Thyroid gland (tissue), 4 donors: ENCODE results near the gene OGFRL1. TPM values are rescaled to one million over a fixed set of nuclear protein-coding genes. Genes with fewer than 3 reads are reported as not detected.
"Not testable (repeated sequence)": the region's sequence is repeated elsewhere in the genome, so short reads cannot be mapped to it uniquely, and the experiment has no call there.

Experiments used
- DNase-seq, 2 donors: peaks; one replicate each; pipeline ENCODE4 v3.0.0-alpha.2; 2019
- H3K27ac ChIP-seq, 3 donors: fragments of 200-600 bp; sonication (generic); 1 replicate in 2 of 3; 2 replicates in 1 of 3; pipeline ENCODE4 v1.5.1; 2016 to 2019; ENCODE audit warnings: mild to moderate bottlenecking in 1 of 3, moderate library complexity in 1 of 3
- H3K27me3 ChIP-seq: fragments of 200-600 bp; sonication (generic); one replicate; pipeline ENCODE4 v1.5.1; 2019
- H3K36me3 ChIP-seq, 2 donors: fragments of 200-600 bp; sonication (generic); one replicate each; pipeline ENCODE4 v1.5.1; 2016 to 2019
- H3K4me1 ChIP-seq, 2 donors: fragments of 200-600 bp; sonication (generic); one replicate each; pipeline ENCODE4 v1.5.1; 2017 to 2019
- H3K4me3 ChIP-seq, 3 donors: fragments of 200-600 bp; sonication (generic); replicated peaks in 1 of 3; 1 replicate in 2 of 3; 2 replicates in 1 of 3; pipeline ENCODE4 v1.5.1; 2016; ENCODE audit warnings: mild to moderate bottlenecking in 1 of 3
- H3K9me3 ChIP-seq: fragments of 200-600 bp; sonication (generic); one replicate; pipeline ENCODE4 v1.5.1; 2017
- CTCF ChIP-seq, 6 experiments: fragments of 200-600 bp in 3 of 6; fragments of 450-650 bp in 3 of 6; sonication (generic) in 3 of 6; IDR thresholded peaks; one replicate each; pipeline ENCODE4 v1.5.1; 2016 to 2019; ENCODE audit warnings: antibody characterized with exemption in 6 of 6, mild to moderate bottlenecking in 2 of 6, inconsistent platforms in 1 of 6, moderate library complexity in 1 of 6
- POLR2A ChIP-seq, 2 donors: fragments of 450-650 bp; IDR thresholded peaks; one replicate each; pipeline ENCODE4 v1.6.1; 2017; ENCODE audit warnings: antibody characterized with exemption in 2 of 2, mild to moderate bottlenecking in 2 of 2, moderate library complexity in 1 of 2
- WGBS, 2 donors: methylation state at CpG; one replicate each; pipeline ENCODE4 v1.1.5; 2017; 5-methylcytosine and 5-hydroxymethylcytosine counted together
- intact Hi-C: fragments of 100-400 bp; cut with DNase I; formaldehyde crosslinking; loops from one replicate; pipeline ENCODE4 v1.15.1; 2023
- total RNA-seq, 4 donors: library from RNA; depleted of rRNA; stranded (reverse); fragments of >200 nt; gene quantifications; one replicate each; pipeline ENCODE4 v1.2.3, GENCODE V29; 2016

The OGFRL1 gene
- total RNA-seq, 4 donors from 2014 or later, result 12.1 to 27.3 (median 18.0) TPM

DNA sequence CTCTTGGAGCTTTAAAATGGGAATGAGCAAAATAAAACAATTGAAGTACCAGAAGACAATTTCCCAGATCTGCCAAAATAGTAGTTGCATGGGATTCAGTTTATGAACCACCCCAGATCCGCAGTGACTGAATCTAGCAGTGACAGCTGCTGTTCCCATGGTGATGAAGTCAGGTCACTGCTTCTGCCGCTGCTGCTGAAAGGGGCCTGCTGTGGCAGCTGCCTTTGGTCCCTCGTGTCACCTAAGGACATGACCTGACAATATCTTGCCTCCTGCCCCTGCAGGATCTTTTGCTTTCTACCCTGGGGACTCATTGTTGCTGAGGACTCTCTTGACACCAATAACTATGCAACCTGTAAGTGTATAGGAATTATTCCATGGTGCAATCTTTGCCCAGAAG is 34.3 kb upstream of the OGFRL1 start:
- WGBS, 2 donors, result 34 to 40% methylated on average over 3 of the region's 3 CpGs
- Histone ChIP-seq H3K4me3 (no peak overlapping the region), H3K27ac (no peak overlapping the region), H3K27me3 (no peaks in the 10 kb centered on the region), H3K9me3 (no peaks in the 10 kb centered on the region), H3K36me3 (no peaks in the 10 kb centered on the region), H3K4me1 (peaks cover 0 to 18% of the 10 kb centered on the region in 2 donors)
- no peak for TF ChIP-seq CTCF (IDR thresholded peaks at IDR 0.05)
- TF ChIP-seq POLR2A (IDR thresholded peaks at IDR 0.05), result no peak
- intact Hi-C loops, result no loop called here
- DNase-seq, result no peak

GRCh38 chr6:71258078-71258866 is 30.3 kb upstream of the OGFRL1 start:
- TF ChIP-seq CTCF (IDR thresholded peaks at IDR 0.05) (no peak), POLR2A (IDR thresholded peaks at IDR 0.05) (no peak)

DNA sequence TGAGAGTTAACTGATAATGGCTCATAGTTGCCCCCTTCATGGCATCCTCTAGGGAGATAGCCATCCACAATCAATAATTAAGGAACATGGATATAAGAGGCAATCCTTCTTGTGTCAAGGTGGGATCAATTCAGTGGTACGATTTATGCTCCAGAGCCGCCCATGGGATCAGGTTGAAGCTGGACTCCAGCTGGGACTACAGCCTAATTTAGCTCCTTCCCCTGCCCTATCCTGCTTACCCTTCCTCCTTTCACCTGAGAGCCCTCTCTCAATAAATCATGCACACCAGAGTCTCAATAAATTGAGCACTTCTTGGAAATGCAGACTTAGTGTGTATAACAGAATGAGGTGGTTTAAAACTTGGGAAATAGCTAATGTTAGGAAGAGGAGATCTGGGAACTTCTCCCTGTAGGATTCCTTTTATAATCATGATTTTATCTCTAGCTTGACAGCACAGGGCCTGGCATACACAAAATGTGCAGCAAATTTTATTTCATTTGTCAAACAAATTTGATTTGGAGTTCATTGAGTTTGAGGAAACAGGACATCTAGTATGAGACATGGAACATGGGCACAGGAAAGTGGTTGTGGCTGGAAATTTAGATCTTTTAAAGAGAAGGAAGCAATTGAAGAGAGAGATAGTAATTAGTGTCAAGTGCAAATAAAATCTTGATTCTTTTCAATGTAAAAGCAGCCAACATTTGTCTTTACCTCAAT is 28.6 kb upstream of the OGFRL1 start:
- Histone ChIP-seq H3K27me3 (no peaks in the 10 kb centered on the region), H3K36me3 (no peaks in the 10 kb centered on the region), H3K9me3 (no peaks in the 10 kb centered on the region), H3K4me3 (no peak overlapping the region), H3K27ac (no peak overlapping the region), H3K4me1 (no peaks in the 10 kb centered on the region)
- intact Hi-C loops, result no loop called here
- DNase-seq, result no peak
- TF ChIP-seq POLR2A (IDR thresholded peaks at IDR 0.05) (no peak), CTCF (IDR thresholded peaks at IDR 0.05) (no peak)
- 92 to 100% methylated on average over 2 of the region's 2 CpGs for WGBS, 2 donors

More at GRCh38 chr6:71258078-71258866, 30.3 kb upstream of the OGFRL1 start:
- no peak overlapping the region for H3K27ac ChIP-seq
- no peak for DNase-seq
- H3K4me3 ChIP-seq, result no peak overlapping the region
- intact Hi-C loops, result no loop called here
- H3K27me3 ChIP-seq, result no peaks in the 10 kb centered on the region
- 74 to 81% methylated on average over 7 of the region's 7 CpGs for WGBS, 2 donors
- H3K9me3 ChIP-seq, result no peaks in the 10 kb centered on the region
- no peaks in the 10 kb centered on the region for H3K4me1 ChIP-seq
- H3K36me3 ChIP-seq, result no peaks in the 10 kb centered on the region

GRCh38 chr6:71262914-71263313 is 25.7 kb upstream of the OGFRL1 start:
- H3K27ac ChIP-seq, result no peak overlapping the region
- no peak for DNase-seq
- no peak overlapping the region for H3K4me3 ChIP-seq
- no peaks in the 10 kb centered on the region for H3K27me3 ChIP-seq
- no peaks in the 10 kb centered on the region for H3K36me3 ChIP-seq
- H3K4me1 ChIP-seq, result no peaks in the 10 kb centered on the region
- TF ChIP-seq POLR2A (IDR thresholded peaks at IDR 0.05) (no peak), CTCF (IDR thresholded peaks at IDR 0.05) (no peak)
- no peaks in the 10 kb centered on the region for H3K9me3 ChIP-seq
- WGBS, 2 donors, result 64 to 73% methylated on average over 7 of the region's 7 CpGs
- intact Hi-C loops, result no loop called here

DNA sequence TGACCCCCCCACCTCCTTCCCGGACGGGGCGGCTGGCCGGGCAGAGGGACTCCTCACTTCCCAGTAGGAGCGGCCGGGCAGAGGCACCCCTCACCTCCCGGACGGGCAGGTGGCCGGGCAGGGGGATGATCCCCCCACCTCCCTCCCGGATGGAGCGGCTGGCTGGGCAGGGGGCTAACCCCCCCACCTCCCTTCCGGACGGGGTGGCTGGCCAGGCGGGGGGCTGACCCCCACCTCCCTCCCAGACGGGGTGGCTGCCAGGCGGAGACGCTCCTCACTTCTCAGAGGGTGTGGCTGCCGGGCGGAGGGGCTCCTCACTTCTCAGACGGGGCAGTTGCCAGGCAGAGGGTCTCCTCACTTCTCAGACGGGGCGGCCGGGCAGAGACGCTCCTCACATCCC is 22.2 kb upstream of the OGFRL1 start:
- intact Hi-C loops, H3K9me3 ChIP-seq, H3K27me3 ChIP-seq, H3K36me3 ChIP-seq, H3K4me3 ChIP-seq, H3K27ac ChIP-seq, H3K4me1 ChIP-seq, DNase-seq: not testable (repeated sequence)
- 97% methylated on average over 6 of the region's 24 CpGs; no CpG with 5 or more reads in 1 of the 2 donors for WGBS, 2 donors
